ENCODE data around the gene PLLP. TPM values are rescaled to one million over a fixed set of nuclear protein-coding genes. Genes with fewer than 3 reads are reported as not detected.

Gene PLLP
- total and polyA plus RNA-seq, 9 of the 15 experiments (the other 6 are each of a cell fraction or from before 2014, with no cell fraction given), result 0.09 to 0.96 (median 0.27) TPM

DNA sequence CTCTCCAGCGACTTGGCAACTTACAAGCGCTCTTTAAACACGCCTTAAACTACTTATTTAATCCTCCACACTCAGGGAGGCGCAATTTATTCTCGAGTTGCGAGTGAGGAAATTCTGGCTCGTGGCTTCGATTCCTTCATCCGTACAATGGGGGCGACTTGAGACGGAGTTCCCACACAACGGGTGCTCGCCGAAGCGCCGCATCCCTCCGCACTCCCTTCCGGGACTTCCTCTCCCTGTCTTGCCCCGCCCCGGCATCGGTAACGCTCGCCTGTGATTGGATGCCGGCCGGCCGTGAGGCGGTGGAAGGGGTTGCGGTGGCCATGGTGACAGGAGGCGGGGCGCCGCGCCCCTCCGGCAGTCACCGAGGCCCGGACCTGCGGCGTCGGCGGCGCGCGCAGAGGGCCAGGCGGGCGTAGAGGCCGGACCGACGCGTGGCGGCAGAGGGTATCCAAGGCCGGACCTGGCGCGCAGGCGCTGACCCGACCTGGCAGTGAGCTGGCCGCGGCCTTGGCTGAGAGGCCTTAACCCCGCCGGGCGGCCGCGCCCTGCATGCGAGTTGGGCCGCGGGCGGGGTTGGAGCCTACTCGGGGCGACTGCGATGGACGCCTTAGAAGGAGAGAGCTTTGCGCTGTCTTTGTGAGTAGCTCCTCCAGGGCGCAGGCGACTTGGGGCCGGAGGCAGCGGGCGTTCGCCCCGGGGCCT lies 39.6 kb downstream of the PLLP start, which contains the start of gene ARL2BP (continued):
- TF ChIP-seq KAT8 (IDR thresholded peaks at IDR 0.05; ENCODE audit: low read depth), result no peak
- TF ChIP-seq, protein P1, sequence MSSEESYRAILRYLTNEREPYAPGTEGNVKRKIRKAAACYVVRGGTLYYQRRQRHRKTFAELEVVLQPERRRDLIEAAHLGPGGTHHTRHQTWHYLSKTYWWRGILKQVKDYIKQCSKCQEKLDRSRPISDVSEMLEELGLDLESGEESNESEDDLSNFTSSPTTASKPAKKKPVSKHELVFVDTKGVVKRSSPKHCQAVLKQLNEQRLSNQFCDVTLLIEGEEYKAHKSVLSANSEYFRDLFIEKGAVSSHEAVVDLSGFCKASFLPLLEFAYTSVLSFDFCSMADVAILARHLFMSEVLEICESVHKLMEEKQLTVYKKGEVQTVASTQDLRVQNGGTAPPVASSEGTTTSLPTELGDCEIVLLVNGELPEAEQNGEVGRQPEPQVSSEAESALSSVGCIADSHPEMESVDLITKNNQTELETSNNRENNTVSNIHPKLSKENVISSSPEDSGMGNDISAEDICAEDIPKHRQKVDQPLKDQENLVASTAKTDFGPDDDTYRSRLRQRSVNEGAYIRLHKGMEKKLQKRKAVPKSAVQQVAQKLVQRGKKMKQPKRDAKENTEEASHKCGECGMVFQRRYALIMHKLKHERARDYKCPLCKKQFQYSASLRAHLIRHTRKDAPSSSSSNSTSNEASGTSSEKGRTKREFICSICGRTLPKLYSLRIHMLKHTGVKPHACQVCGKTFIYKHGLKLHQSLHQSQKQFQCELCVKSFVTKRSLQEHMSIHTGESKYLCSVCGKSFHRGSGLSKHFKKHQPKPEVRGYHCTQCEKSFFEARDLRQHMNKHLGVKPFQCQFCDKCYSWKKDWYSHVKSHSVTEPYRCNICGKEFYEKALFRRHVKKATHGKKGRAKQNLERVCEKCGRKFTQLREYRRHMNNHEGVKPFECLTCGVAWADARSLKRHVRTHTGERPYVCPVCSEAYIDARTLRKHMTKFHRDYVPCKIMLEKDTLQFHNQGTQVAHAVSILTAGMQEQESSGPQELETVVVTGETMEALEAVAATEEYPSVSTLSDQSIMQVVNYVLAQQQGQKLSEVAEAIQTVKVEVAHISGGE (CRISPR knock-in tag; IDR thresholded peaks at IDR 0.05), result peak in 2 of 3 experiments; percentile 45 to 87; a peak in 3 of 6 replicates
- TF ChIP-seq, protein P2, sequence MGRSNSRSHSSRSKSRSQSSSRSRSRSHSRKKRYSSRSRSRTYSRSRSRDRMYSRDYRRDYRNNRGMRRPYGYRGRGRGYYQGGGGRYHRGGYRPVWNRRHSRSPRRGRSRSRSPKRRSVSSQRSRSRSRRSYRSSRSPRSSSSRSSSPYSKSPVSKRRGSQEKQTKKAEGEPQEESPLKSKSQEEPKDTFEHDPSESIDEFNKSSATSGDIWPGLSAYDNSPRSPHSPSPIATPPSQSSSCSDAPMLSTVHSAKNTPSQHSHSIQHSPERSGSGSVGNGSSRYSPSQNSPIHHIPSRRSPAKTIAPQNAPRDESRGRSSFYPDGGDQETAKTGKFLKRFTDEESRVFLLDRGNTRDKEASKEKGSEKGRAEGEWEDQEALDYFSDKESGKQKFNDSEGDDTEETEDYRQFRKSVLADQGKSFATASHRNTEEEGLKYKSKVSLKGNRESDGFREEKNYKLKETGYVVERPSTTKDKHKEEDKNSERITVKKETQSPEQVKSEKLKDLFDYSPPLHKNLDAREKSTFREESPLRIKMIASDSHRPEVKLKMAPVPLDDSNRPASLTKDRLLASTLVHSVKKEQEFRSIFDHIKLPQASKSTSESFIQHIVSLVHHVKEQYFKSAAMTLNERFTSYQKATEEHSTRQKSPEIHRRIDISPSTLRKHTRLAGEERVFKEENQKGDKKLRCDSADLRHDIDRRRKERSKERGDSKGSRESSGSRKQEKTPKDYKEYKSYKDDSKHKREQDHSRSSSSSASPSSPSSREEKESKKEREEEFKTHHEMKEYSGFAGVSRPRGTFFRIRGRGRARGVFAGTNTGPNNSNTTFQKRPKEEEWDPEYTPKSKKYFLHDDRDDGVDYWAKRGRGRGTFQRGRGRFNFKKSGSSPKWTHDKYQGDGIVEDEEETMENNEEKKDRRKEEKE (IDR thresholded peaks at IDR 0.05; ENCODE audit: borderline replicate concordance in 1 of 2, control insufficient read depth in 1 of 2, low read depth in 2 of 2, low read length in 1 of 2), result no peak
- no peak for TF ChIP-seq GATAD2A (IDR thresholded peaks at IDR 0.05)
- TF ChIP-seq NONO (IDR thresholded peaks at IDR 0.05; ENCODE audit: low read depth in 2 of 2, low read length in 1 of 2), result peak; percentile 41 to 76; a peak in 3 of 4 replicates
- TF ChIP-seq ZC3H11A (IDR thresholded peaks at IDR 0.05; ENCODE audit: low read depth, low read length), result no peak
- no peak for TF ChIP-seq NR2C2 (CRISPR knock-in tag; IDR thresholded peaks at IDR 0.05)
- TF ChIP-seq NR2C2 (tag; IDR thresholded peaks at IDR 0.05), result peak; percentile 84
- TF ChIP-seq FOXM1 (IDR thresholded peaks at IDR 0.05; ENCODE audit: low read depth), result no peak
- TF ChIP-seq FOXM1 (CRISPR knock-in tag; IDR thresholded peaks at IDR 0.05; ENCODE audit: low read depth), result no peak
- no peak for TF ChIP-seq ZBTB8A (IDR thresholded peaks at IDR 0.05; ENCODE audit: partially characterized antibody)
- TF ChIP-seq CBX2 (IDR thresholded peaks at IDR 0.05; ENCODE audit: insufficient read depth, low read length, poor library complexity, severe bottlenecking), result no peak
- TF ChIP-seq NR2F6 (CRISPR knock-in tag; IDR thresholded peaks at IDR 0.05), result no peak
- peak; percentile 52 for TF ChIP-seq PCBP1 (IDR thresholded peaks at IDR 0.05; ENCODE audit: low read depth, low read length, poor library complexity, severe bottlenecking)
- peak; percentile 74 for TF ChIP-seq ELF2 (CRISPR knock-in tag; IDR thresholded peaks at IDR 0.05)
- TF ChIP-seq ZNF444 (CRISPR knock-in tag; IDR thresholded peaks at IDR 0.05), result no peak
- TF ChIP-seq ZNF197 (CRISPR knock-in tag; IDR thresholded peaks at IDR 0.05; ENCODE audit: low read depth), result no peak
- TF ChIP-seq FOXP1 (CRISPR knock-in tag; IDR thresholded peaks at IDR 0.05), result peak; percentile 72
- TF ChIP-seq PCBP2 (IDR thresholded peaks at IDR 0.05; ENCODE audit: low read depth, low read length, poor library complexity, severe bottlenecking), result no peak
- no peak for TF ChIP-seq ZNF785 (CRISPR knock-in tag; IDR thresholded peaks at IDR 0.05)
- TF ChIP-seq CBX3 (IDR thresholded peaks at IDR 0.05; ENCODE audit: borderline replicate concordance in 1 of 2, low read length in 2 of 2), result peak in 1 of 2 experiments; percentile 12; a peak in 1 of 3 replicates
- no peak for TF ChIP-seq DNMT1 (IDR thresholded peaks at IDR 0.05)

Measured in K562 (cell line).